ENCODE results near the gene JCAD.

JCAD gene

DNA sequence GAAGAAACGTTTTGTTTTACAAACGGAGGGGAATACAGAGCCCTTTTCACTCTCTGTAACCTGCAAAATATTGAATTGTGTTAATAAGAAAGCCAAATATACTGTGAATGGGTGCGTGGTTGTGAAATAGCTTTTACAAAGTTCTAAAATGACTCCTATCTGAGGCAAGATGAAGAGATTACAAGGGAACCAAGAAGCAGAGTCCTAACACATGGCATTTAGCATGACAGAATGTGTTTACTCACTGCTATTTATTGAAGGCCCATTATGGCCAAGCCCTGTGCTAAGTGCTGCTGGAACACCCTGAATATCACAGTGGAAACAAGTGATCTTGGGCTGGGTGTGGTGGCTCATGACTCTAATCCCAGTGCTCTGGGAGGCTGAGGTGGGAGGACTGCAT is 12.9 kb downstream of the JCAD start:
- no peak for DNase-seq (ENCODE audit: low spot score)

DNA sequence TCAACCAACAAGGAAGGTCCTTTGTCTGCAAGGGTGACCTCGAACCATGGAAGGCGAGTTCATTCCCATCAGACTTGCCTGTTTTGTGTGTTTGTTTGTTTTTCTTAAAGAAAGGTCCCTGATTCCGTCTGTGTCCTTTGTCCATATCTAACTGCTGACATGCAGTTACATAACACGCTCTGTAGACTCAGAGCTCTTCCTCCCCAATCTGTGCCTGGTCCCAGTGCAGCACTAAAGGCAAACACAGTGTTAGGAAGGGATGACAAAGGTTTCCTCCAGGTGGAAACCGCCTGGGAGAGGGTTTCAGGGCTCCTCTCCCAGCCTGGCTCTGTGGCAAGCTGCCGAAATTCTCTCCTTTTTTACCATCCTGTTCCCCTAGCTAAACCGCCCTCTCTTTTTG is 13.4 kb downstream of the JCAD start:
- no peak for DNase-seq (ENCODE audit: low spot score)

DNA sequence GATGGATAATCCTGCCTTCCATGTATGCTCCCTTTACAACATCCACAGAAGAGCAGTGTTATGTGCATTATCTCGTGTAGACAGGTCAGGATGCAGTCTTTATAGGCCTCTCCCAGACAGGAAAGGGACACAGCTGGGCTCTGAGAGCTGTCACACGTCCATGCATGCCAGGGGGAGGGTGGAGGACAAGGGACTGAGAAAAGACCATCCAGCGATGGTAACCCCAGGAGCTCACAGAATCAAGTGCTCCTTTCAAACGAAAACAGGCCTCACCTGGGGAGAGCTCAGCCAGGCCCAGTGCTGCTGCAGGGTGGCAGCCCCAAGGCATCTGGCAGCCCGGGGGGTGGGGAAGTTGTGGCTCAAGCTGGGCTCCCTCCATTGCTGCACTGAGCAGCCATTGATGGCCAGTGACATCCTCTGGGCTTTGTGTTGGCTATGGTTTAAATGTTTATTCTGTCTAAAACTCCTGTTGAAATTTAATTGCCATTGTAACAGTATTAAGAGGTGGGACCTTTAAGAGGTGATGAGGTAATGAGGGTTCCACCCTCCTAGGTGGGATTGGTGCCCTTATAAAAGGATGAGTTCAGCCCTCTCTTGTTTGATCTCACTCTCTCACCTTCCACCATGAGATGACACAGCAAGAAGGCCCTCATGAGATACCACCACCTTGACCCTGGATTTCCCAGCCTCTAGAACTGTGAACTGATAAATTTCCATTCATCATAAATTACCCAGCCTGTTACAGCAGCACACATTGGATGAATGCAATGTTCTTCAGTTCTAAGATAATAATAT is 15.7 kb downstream of the JCAD start:
- no peak for DNase-seq (ENCODE audit: low spot score)

DNA sequence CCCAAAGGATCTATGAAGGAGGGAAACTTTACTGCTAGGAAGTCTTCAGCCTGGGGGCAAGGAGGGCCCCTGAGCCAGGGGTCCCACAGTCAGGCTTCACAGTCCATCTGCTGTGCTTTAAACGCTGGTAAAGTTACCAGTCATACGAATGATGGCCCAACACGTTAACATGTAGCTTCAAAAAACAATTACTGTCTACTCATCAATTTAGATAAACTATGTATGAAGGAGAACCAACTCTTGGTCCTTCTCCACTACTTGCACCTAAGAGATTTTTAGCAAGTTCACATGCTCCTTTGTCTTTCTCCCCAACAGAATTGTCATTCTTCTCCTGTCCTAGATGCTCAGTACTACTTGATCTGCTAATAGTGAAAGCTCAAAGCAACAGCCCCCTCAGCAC is 16.6 kb downstream of the JCAD start:
- DNase-seq (ENCODE audit: low spot score) = no peak

DNA sequence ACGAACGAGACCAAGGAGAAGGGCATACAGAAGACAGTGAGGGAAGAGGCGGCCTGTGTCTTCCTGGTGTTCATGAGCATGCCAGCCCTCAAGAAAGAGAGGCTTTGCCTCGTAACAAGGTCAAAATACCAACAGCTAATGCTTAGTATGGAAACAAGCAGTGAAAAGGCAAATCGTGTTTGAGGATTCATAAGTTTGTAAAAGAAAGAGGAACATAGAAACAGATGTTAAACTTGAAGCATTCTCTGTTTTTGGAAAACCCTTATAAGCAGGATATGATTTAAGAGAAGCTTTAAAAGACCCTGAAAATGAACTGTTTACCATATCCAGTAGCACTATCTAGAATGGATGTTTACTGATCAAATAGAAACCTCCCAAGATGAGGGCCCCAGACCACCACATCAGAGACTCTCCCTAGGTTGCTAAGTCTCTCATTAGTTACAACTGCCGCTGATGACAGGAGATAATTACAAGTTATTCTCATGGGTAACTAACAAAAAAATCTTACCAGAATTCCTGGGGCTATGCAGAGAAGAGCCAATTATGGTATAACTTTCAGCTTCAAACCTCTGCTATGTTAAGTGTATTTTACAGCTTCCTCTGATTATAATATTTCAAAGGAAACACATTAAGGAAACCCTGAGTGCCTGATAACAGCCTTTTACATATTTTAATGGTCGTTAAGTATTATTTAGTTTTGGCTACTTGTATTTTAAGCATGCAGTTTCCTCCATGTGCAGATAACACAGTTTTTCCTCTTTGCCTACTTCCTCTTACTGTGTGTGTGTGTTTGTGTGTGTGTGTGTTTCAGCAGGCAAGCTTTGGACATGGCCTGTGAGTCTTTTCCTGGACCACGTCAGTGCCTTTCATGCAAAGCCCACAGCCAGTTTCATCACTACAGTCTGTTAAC is 17.9 kb downstream of the JCAD start:
- no peak for DNase-seq (ENCODE audit: low spot score)

DNA sequence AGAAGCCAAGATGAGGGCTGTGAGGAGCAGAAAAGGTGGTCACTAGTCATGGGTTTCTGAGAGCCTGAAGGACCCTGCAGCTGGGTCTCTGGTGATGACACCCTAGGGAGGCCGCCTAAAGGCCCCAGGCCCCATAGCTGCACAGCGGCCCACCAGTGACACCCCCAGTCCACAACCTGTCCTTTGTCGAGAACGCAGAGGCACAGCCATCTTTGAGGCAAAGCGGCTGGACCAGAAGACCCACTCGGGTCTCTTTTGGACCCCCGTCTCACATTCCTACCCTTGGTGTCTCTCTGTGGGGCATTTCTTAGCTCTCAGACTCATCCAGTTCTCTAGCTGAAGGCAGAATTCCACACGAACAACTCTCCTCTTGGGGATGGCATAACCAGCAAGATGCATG is 18.8 kb downstream of the JCAD start:
- DNase-seq (ENCODE audit: low spot score) = no peak

DNA sequence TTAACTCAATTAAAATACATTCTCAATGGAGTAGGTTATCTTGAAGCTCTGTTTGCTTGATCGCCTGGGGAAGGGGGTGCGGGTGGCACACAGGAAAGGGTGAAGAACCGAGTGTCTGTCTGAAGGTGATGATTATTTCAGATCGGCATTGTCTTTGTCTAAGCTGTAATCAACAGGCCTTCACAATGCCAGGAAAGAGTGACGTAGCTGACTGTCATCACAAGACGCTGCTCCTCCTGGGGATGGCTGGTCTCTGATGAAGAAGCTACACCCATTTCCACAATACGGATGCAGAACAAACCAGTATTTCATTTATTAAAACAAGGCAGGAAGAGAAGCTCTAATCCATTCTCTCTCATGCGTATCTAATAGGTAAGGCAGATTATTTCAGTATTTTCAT is 19.4 kb downstream of the JCAD start:
- no peak for DNase-seq (ENCODE audit: low spot score)

DNA sequence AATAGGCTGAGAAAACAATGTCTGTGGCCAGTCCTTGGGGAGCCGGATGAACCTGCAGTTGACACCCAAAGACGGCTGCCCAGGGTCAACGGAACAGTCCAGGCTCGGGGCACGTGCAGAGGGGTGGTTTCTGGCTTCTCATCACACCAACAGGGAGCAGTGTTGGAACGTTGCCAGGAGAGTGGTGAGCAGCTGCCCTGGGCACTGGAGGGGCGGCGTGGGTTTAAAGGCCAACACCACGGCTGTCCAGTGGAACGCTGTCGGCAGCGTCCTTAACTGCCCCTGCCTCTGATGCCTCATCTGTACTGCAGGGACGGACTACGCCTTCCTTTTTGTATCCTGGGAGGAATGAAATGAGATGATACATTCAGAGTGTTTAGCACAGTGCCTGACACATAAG is 19.8 kb downstream of the JCAD start:
- no peak for DNase-seq (ENCODE audit: low spot score)

DNA sequence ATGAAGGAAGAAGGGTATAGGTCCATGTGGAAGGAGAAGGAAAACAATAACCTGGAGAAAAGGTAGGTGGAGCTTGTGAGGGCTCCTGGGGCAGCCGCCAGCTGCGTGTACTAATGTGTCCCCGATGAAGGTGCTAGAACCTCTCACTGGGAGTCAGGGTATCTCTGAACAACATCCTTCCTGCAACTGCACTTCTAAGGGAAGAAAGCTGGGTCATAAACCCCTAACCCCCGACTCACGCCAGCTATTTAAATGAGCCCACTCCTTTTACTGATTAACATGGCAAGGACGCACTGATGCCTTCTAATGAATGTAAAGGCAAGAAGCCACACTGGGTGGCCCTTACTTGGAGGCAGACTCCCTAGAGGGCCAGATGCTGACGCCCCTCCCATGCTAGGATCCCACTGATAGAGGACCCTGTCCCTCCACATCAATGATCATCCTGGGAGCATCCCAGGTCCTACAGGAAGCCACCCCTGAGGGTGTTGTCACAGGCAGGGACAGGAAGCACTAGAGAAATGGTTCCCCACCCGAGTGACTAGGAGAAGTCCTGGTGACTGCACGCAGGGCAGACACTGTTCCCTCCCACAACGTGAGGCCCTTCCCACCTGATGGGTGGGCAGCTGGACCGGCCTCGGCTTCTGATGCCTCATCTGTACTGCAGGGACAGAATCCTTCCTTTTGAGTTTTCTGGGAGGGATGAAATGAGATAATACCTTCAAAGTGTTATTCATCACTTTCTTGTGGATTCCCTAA is 20.4 kb downstream of the JCAD start:
- DNase-seq (ENCODE audit: low spot score) = no peak

DNA sequence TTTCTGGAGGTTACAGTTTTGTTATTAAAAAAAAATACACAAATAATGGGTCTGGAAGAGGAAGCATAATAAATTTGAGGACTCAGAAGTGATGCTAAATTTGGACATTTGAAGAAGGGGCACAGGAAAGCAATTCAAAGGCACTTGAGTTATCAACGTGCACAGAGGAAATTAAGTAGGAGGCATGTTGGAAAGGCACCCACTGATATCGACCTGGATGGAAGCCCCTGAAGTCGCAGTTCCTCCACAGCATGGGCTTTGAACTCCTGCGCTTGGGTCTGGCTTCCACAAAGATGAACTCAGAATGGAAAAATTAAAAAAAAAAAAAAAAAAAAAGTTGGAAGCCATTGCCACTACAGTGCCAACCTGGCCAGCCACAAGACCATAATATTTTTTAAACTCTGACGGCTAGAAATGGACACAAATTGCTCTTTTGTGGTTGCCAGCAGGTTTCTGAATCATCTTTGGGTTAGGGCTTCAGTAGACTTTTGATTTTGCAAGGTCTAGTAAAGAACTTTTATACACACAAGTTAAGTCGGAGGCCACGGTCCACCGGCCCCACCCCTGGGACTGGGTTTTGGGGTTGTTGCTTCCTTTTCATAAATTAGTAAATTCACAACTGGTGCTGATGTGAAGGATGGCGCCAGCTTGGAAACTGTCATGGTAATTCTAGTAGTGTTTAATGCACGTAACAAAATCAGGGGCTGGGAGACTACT is 21.6 kb downstream of the JCAD start:
- no peak for DNase-seq (ENCODE audit: low spot score)

DNA sequence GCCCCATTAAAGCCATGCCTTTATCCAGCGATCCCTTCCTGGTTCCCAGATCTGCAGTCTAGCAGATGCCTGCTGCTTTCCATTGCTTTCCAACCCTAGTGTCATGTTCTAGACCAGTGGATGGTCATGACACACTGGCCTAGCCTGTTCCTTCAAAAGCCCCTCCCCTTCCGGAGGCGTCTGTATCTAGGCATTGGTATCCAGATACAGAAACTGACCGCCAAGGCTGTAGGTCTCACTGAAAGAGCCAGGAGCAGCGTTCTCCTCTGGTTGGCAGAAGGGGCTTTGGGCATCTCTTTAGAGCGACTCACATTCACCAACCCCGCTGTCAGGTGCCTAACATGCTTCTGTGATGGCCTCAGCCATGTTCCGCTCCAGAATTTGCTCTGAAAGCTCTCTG is 22.6 kb downstream of the JCAD start:
- no peak for DNase-seq (ENCODE audit: low spot score)

DNA sequence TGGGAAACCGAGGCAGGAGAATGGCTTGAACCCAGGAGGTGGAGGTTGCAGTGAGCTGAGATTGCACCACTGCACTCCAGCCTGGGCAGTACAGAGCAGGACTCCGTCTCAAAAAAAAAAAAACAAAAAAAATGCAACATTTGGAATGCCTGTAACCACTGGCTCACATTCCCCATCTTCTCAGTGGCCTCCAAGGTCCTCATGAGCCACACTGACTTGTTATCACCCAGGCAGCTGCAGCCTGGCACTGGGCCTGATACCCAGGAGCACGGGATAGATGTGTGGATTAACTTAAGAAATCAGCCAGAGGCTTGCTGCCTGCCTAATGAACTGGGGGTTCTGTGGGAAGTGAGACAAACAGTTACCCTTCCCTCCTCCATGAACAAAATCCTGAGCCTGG is 23.0 kb downstream of the JCAD start:
- no peak for DNase-seq (ENCODE audit: low spot score)

DNA sequence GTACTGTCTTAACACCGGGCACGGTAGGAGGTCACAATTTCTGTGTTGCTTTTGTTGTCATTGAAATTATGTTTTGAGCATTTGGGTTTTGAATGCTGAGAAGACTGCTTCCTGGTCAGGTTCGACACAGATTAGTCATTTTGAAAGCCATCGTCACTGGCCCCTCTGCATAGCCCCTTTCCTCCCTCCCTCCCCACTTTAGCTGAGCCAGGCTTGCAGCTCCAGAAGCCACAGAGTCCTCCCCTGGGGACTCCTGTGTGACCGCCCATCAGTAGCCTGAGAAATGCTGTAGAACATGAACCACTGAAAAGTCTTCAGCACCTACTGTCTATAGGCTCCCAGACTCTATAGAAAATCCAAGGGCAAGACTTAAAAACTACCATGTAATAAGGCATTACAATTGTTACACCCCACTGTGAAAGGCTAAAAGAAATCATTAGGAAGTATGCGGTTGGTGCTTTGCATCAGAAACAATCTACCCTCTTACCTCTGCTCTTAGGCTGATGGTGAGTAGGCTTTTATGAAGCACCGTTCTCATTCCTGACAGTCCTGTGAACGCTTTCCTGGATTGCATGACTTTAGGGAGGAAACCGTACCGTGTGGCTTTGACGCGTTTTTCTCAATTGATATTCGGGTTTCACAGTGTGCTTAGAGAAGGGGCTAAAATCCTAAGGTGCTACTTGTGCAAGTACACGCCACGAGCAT is 24.8 kb downstream of the JCAD start:
- DNase-seq (ENCODE audit: low spot score) = no peak

DNA sequence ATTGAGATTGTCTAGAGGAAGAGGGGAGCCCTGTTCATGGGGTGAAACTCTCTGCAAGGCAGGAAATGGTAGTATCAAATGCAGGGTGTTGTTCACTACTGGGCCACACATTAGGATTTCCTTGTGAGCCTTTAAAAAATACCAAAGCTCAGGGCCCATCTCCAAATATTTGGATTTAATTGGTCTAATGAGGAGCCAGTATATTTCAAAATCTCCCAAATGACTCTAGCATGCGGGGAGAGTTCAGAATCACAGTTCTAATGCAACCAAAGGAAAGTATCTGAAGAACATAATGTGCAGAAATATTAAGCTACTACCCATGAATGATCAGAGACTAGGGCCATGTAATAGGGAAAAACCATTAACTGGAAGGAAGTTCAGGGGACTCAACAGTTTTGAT is 27.3 kb downstream of the JCAD start:
- no peak for DNase-seq (ENCODE audit: low spot score)

DNA sequence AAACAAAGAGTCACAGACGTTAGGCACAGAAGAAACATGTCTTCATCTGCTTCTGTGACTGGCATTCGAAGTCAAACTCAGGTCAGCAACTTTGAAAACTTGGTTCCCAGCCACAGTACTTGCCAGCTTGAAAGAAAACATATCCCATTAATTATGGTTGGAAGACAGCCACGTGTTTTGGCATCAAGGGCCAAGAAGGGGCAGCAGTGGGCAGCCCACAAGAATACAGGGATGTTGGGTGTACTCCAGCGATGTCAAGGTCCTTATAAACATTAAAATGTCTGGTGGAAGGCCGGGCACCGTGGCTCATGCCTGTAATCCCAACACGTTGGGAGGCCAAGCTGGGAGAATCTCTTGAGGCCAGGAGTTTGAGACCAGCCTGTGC is 29.5 kb downstream of the JCAD start:
- no peak for DNase-seq (ENCODE audit: low spot score)

DNA sequence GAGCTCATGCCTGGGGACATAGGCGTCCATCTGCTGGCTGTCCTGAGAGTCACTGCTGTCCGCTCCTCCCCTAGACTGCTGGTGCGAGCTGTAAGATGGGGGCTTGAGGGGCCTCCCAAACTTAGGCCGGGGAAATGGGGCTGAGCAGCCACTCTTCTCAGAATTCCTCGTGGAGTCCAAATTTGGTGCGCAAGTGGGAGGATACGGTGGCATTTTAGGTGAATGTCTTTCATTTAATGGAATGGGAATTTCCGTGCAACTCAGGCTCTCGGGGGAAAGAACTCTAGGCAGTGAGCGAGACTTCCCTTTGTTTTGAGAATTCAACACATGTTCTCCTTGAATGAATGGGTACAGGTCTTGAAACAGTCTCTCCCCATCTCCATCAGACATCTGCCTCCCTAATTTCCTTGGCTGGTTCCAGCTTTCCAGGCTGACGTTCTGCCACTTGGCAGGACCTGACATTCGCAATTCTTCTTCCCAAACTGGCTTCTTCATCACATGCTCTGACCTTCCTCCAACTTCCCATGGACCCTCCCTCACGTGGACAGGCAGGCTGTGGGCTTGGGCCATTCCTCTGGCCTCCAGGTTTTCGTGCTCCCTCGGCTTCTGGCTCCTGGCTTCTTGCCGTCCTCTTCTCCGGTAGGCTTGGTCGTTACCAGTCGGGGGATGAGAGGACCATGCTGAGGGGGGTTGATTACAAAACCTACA is 30.1 kb downstream of the JCAD start:
- DNase-seq (ENCODE audit: low spot score) = no peak

DNA sequence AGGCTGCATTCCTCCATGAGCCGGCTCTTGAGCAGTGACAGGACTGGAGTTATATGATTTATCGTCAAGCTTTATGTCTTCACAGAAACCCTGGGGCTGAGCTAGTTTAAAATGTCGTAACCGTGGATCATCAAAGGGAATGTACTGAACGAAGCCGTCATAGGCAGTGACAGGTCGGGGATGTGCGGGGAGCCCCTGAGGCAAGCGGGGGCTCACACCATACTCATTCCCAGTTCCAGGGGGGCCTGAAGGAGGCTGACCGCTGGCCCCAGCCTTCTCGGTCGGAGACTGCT is 30.7 kb downstream of the JCAD start:
- no peak for DNase-seq (ENCODE audit: low spot score)

DNA sequence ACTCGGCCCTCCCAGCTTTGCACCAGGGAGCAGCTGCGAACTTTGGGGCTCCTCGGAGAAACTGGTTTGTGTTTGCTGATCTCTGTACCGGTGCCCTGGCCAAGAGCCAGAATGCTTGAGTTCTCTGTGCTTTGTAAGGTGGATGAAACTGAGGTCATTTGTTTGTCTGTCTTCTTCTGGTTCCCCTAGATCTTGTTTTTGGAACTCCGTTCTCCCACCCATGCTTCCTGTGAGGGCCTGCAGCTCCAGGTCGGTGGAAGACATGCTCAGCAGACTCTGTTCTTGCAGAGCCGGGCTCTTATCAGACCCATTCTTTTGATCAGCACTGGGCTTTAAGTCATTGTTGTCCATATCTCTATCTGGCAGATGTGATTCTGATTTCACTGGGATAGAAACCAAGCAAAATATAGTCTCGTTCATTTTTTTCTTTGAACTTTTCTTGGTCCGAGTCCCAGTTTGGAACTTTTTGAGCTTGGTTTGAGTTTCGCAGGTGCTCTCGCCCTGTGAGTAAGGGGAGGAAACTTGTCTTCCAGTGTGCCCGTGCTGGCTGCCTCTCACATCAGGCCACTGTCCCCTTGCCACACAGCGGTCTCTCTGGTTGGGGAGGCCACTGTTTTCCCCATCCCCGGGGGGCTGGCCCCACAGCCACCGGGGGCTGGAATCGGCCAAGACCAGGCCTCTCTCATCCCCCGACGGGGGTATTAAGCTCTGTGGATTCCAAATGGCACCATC is 31.2 kb downstream of the JCAD start:
- DNase-seq (ENCODE audit: low spot score) = no peak

DNA sequence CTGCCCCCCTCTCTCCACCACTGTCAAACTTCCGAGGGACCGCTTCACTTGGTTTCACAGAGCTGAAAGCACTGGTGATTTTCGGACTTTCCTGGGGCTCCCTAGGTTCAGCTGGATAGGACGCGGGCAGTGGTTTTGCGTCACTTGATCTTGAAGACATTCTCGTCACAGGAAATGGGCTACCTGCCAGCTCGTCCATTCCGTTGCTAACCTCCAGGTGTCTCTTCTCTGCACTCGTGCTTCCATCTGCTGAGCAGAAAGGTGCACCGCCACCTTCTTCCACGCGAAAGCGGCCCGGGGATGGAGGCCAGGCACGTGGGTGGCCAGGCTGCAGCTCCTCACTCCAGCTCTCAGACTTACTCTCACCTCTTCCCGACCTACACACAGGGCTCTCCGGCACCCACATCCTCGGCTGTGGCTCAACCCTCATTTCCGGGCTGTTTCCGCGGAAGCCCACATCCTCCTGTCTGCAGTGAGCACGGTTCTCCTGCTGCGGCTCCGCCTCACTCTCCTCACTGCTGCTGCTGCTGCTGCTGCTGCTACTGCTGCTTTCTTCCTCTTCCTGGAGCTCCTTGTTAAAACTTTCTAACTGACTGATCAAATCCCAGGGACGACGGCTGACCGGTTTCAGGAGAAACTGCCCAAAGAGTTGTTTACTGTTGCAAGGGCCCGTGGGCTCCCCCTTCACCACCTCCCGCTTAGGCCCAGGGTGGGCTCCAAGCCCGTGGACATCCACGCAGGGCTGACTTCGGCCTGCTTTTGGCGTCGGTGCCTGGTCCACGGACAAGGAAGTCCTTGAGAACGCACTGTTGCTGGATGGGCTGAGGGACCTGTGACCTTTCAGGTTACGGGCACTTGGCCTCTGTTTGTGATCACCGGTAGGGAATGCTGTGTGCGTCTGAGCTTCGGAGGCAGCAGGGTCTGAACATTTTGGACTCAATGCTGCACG is 32.1 kb downstream of the JCAD start:
- peak; percentile 8 for DNase-seq (ENCODE audit: low spot score)
